GM23248 (cell line): ENCODE results near the gene NACA2.

Source experiments
- EZH2 ChIP-seq: fragments of 200-600 bp; sonication (generic); IDR thresholded peaks from 2 replicates; pipeline ENCODE4 v1.6.1; 2018; ENCODE audit warnings: antibody characterized with exemption, mild to moderate bottlenecking; ENCODE audit not compliant: insufficient read depth, poor library complexity, severe bottlenecking
- EZH2phosphoT487 ChIP-seq: fragments of 200-600 bp; sonication (generic); IDR thresholded peaks from 2 replicates; pipeline ENCODE4 v1.6.1; 2018; ENCODE audit warnings: antibody characterized with exemption, moderate library complexity, mild to moderate bottlenecking, low read depth; ENCODE audit not compliant: insufficient read depth

DNA sequence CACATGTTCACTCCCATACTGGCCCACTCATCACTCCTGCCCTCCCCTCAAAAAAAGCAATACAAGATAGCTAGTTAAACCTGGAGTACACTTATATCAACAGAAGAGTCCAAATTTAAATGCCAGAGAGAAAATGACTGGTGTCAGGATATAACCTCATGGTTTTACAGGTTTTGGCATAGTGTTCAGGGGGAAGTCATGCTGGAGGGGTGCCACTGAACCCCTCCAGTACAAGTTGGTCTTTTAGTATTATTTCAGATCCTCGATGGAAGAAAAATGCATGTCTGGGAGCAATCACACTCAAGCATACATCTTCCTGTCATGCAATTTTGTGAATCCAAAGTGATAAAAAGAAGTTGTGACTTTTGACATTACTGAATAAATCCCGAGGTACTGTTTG lies 10.5 kb downstream of the NACA2 start:
- TF ChIP-seq EZH2 = no peak
- TF ChIP-seq EZH2phosphoT487 = no peak
